Natural killer cell (primary cell): Measurements from ENCODE around the gene TENT4B. TPM values are rescaled to one million over a fixed set of nuclear protein-coding genes. Genes with fewer than 3 reads are reported as not detected.

Experiments used
- ATAC-seq, 3 donors: fragments of 150-1000 bp in 2 of 3; fragments of 200-7000 bp in 1 of 3; cut with Tn5 transposase; 1 replicate in 1 of 3; 2 replicates in 2 of 3; pipeline ENCODE4 v1.10.0; 2021; ENCODE audit warnings: mild to moderate bottlenecking in 2 of 3, moderate library complexity in 2 of 3
- DNase-seq, 2 donors: peaks; one replicate each; pipeline versions ENCODE4 v3.0.0 to v3.0.0-alpha.2; 2013 to 2021; ENCODE audit warnings: mixed read lengths in 1 of 2
- H3K27ac ChIP-seq: one replicate; pipeline ENCODE4 v1.5.1; 2013; ENCODE audit warnings: mild to moderate bottlenecking, low read length
- H3K27me3 ChIP-seq: one replicate; pipeline ENCODE4 v1.6.1; 2013; ENCODE audit warnings: low read length; ENCODE audit not compliant: control insufficient read depth, insufficient read depth
- H3K36me3 ChIP-seq: one replicate; pipeline ENCODE4 v1.6.1; 2013; ENCODE audit warnings: low read length; ENCODE audit not compliant: control insufficient read depth, insufficient read depth
- H3K4me1 ChIP-seq: one replicate; pipeline ENCODE4 v1.6.1; 2013; ENCODE audit warnings: low read length; ENCODE audit not compliant: control insufficient read depth, insufficient read depth
- H3K4me3 ChIP-seq: one replicate; pipeline ENCODE4 v1.5.1; 2013; ENCODE audit warnings: low read length
- H3K9me3 ChIP-seq: one replicate; pipeline ENCODE4 v1.6.1; 2013; ENCODE audit warnings: low read length; ENCODE audit not compliant: control insufficient read depth, insufficient read depth
- H3K27ac Mint-ChIP-seq, 2 donors: one replicate each; pipeline ENCODE4 v1.8.0; 2022; ENCODE audit warnings: mild to moderate bottlenecking in 2 of 2, mixed read lengths in 2 of 2, moderate library complexity in 1 of 2
- H3K27me3 Mint-ChIP-seq, 2 donors: one replicate each; pipeline ENCODE4 v1.8.0; 2022; ENCODE audit warnings: low read depth in 2 of 2, mixed read lengths in 2 of 2
- H3K36me3 Mint-ChIP-seq: one replicate; pipeline ENCODE4 v1.8.0; 2022; ENCODE audit warnings: mixed read lengths
- H3K4me1 Mint-ChIP-seq, 2 donors: one replicate each; pipeline ENCODE4 v1.8.0; 2022; ENCODE audit warnings: mixed read lengths in 2 of 2
- H3K4me3 Mint-ChIP-seq: one replicate; pipeline ENCODE4 v1.8.0; 2022; ENCODE audit warnings: mild to moderate bottlenecking, moderate library complexity, mixed read lengths
- H3K9me3 Mint-ChIP-seq, 2 donors: one replicate each; pipeline ENCODE4 v1.8.0; 2022; ENCODE audit warnings: mixed read lengths in 2 of 2
- WGBS: methylation state at CpG from one replicate; pipeline ENCODE4 v1.1.7; 2013; ENCODE audit warnings: missing lambda C conversion rate; ENCODE audit not compliant: insufficient coverage; 5-methylcytosine and 5-hydroxymethylcytosine counted together
- intact Hi-C: fragments of 100-400 bp; cut with micrococcal nuclease; formaldehyde crosslinking; loops from one replicate; pipeline ENCODE4 v1.14.2; 2022
- total RNA-seq, 4 donors: library from RNA; stranded (reverse); fragments of 120-200 nt in 1 of 4; gene quantifications; one replicate each; pipeline versions ENCODE4 v1.2.3 to v1.2.4, GENCODE V29; 2013 to 2022
- TF ChIP-seq, protein P1 (sequence below): fragments of 200-600 bp; IDR thresholded peaks from one replicate; pipeline ENCODE4 v1.8.0; 2022; ENCODE audit warnings: antibody characterized with exemption

The TENT4B gene
- total RNA-seq, 3 donors from 2014 or later (not counting 1 experiment from before 2014, with no cell fraction given) = 37.5 to 48.7 (median 44.4) TPM

DNA sequence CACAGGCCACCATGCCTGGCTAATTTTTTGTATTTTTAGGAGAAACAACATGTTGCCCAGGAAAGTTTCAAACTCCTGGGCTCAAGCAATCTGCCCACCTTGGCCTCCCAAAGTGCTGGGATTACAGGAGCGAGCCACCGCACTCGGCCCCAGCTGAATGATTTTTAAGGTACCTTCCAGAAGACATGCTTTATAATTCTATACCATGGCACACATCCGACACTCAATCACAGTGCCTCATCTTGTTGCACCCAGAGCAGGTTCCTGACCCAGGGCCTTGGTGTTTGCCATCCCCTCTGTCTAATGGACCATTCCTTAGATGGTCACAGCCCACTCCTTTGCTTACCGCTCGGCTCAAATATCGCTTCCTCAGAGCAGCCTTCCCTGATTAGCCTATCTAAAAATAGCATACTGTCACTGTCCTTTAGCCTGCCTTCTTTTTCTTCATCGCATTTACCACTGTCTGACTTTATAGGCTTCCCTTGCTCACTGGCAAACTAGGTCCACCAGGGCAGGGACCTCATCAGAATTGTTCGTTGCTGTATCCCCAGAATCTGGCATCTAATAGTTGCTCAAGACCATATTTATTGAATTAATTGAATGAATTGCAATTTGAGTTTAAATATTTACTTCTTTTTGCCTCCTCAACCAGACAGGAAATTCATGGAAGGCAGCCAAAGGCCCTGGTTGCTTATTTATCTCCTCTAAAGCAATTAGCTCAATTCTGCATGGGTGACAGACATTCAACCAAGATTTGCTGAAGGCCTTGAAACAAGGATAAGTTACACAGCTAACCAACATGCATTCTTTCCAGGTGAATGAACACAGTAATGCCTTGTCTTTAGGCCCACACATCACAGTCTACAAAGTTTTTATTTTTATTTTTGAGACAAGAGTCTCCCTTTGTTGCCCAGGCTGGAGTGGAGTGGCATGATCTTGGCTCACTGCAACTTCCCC is 6.3 kb upstream of the TENT4B start:
- H3K36me3 ChIP-seq = no peaks in the 10 kb centered on the region
- WGBS = 93% methylated on average over 9 of the region's 9 CpGs
- H3K27me3 Mint-ChIP-seq = no peaks in the 10 kb centered on the region
- intact Hi-C loops = no loop called here
- H3K27me3 ChIP-seq = no peaks in the 10 kb centered on the region
- no peak for ATAC-seq
- H3K27ac ChIP-seq = no peak overlapping the region
- H3K4me1 Mint-ChIP-seq = no peaks in the 10 kb centered on the region
- no peaks in the 10 kb centered on the region for H3K36me3 Mint-ChIP-seq
- H3K9me3 ChIP-seq = no peaks in the 10 kb centered on the region
- no peak overlapping the region for H3K4me3 ChIP-seq
- no peak overlapping the region for H3K27ac Mint-ChIP-seq
- peaks cover under 1% of the 10 kb centered on the region for H3K4me1 ChIP-seq
- no peak for DNase-seq
- no peaks in the 10 kb centered on the region for H3K9me3 Mint-ChIP-seq
- no peak overlapping the region for H3K4me3 Mint-ChIP-seq
- TF ChIP-seq, protein P1, sequence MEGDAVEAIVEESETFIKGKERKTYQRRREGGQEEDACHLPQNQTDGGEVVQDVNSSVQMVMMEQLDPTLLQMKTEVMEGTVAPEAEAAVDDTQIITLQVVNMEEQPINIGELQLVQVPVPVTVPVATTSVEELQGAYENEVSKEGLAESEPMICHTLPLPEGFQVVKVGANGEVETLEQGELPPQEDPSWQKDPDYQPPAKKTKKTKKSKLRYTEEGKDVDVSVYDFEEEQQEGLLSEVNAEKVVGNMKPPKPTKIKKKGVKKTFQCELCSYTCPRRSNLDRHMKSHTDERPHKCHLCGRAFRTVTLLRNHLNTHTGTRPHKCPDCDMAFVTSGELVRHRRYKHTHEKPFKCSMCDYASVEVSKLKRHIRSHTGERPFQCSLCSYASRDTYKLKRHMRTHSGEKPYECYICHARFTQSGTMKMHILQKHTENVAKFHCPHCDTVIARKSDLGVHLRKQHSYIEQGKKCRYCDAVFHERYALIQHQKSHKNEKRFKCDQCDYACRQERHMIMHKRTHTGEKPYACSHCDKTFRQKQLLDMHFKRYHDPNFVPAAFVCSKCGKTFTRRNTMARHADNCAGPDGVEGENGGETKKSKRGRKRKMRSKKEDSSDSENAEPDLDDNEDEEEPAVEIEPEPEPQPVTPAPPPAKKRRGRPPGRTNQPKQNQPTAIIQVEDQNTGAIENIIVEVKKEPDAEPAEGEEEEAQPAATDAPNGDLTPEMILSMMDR = no peak

GRCh38 chr16:50151322-50151721 is 1.8 kb upstream of the TENT4B start:
- Histone ChIP-seq H3K27ac (no peak overlapping the region), H3K27me3 (no peaks in the 10 kb centered on the region), H3K9me3 (no peaks in the 10 kb centered on the region), H3K36me3 (no peaks in the 10 kb centered on the region), H3K4me3 (no peak overlapping the region), H3K4me1 (peaks cover 26% of the 10 kb centered on the region)
- intact Hi-C loops = loop anchor here (5.0 kb wide), 1 partner anchor 186 kb away; no protein-coding TSS in a partner anchor
- no peaks in the 10 kb centered on the region for H3K36me3 Mint-ChIP-seq
- ATAC-seq = no peak
- no peaks in the 10 kb centered on the region for H3K9me3 Mint-ChIP-seq
- no peaks in the 10 kb centered on the region for H3K27me3 Mint-ChIP-seq
- peak overlapping the region; percentile 90 for H3K4me3 Mint-ChIP-seq
- H3K4me1 Mint-ChIP-seq = peaks cover 16 to 20% of the 10 kb centered on the region in 2 donors
- 96% methylated on average over 5 of the region's 5 CpGs for WGBS
- DNase-seq = no peak
- TF ChIP-seq, protein P1 = no peak
- H3K27ac Mint-ChIP-seq = peak overlapping the region in 1 of 2 donors; percentile 86

GRCh38 chr16:50151756-50152155 is 1.4 kb upstream of the TENT4B start:
- no peak for ATAC-seq
- Mint-ChIP-seq H3K4me1 (peaks cover 20 to 25% of the 10 kb centered on the region in 2 donors), H3K9me3 (no peaks in the 10 kb centered on the region), H3K27me3 (no peaks in the 10 kb centered on the region), H3K4me3 (peak overlapping the region; percentile 90), H3K36me3 (no peaks in the 10 kb centered on the region), H3K27ac (peak overlapping the region; percentile 86 to 89)
- Histone ChIP-seq H3K27ac (peak overlapping the region; percentile 90), H3K4me1 (peaks cover 30% of the 10 kb centered on the region), H3K27me3 (no peaks in the 10 kb centered on the region), H3K9me3 (no peaks in the 10 kb centered on the region), H3K36me3 (no peaks in the 10 kb centered on the region), H3K4me3 (no peak overlapping the region)
- DNase-seq = peak in 1 of 2 donors; percentile 21
- TF ChIP-seq, protein P1 = no peak
- WGBS = 91% methylated on average over 11 of the region's 11 CpGs
- intact Hi-C loops = loop anchor here (2.0 to 5.0 kb wide), 3 partner anchors 85 to 186 kb away; partner anchors contain the start of gene CNEP1R1
